Peyer's patch (tissue), 4 donors: ENCODE measurements around the gene VWA5B1.

Experiments used
- CTCF ChIP-seq, 6 experiments: fragments of 450-650 bp in 4 of 6; fragments of 200-600 bp in 2 of 6; sonication (generic) in 1 of 6; IDR thresholded peaks; one replicate each; pipeline ENCODE4 v1.5.1; 2017 to 2019; ENCODE audit warnings: antibody characterized with exemption in 6 of 6, mild to moderate bottlenecking in 3 of 6, moderate library complexity in 1 of 6
- POLR2A ChIP-seq, 2 donors: fragments of 450-650 bp; IDR thresholded peaks; one replicate each; pipeline ENCODE4 v1.5.1; 2017; ENCODE audit warnings: antibody characterized with exemption in 2 of 2, mild to moderate bottlenecking in 2 of 2, moderate library complexity in 2 of 2

- no peak for TF ChIP-seq CTCF (IDR thresholded peaks at IDR 0.05)
- TF ChIP-seq POLR2A (IDR thresholded peaks at IDR 0.05) = no peak
These were observed 58.9 kb downstream of the VWA5B1 start for GRCh38 chr1:20349561-20349960.
